GM19035 (cell line): ENCODE data around the gene COL20A1.

Experiments used
- ATAC-seq: cut with Tn5 transposase; IDR thresholded peaks from one replicate; pipeline ENCODE4 v1.9.1; 2021; ENCODE audit not compliant: unreplicated experiment

COL20A1 gene

DNA sequence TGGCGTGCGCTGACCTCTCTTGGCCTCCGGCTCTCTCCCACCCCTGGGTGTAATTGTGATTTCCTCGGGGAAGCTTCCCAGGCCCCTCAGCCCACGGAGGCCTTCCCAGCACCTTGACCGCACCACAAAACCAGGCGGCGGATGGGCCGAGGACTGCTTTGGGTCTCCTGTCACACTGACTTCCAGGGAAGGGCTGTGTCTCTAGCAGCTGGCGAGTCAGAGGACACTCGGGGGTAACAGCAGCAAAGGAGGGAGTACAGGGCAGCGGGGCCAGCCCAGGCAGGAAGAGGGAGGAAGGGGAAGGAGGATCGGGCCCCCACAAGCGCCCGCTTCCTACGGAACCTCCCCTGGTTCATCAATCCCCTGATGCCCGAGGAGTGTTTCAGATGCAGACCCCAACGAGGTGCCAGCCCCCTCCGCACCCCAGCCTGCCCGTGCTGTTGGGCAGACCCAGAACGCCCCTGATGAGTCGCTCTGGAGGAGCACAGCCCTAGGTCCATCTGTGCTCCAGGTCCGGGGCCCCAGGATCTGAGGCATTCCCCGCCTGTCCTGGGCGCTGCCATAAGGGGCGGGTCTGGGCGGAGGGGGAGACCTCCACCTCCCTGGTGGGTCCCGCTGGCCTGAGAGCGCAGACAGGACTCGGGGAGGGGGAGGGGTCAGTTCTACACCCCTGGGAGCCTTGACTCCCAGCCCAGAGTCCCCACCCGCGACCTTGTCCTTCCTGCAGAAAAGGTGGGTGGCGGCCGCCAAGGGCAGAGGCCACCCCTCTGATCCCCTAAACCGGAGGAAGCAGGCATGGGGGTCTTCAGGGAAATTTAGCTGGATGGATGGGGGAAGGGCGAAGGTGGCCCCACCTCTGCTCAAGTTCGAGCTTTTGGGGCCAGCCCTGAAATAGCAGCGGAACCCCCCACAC lies 67.2 kb downstream of the COL20A1 start:
- no peak for ATAC-seq

DNA sequence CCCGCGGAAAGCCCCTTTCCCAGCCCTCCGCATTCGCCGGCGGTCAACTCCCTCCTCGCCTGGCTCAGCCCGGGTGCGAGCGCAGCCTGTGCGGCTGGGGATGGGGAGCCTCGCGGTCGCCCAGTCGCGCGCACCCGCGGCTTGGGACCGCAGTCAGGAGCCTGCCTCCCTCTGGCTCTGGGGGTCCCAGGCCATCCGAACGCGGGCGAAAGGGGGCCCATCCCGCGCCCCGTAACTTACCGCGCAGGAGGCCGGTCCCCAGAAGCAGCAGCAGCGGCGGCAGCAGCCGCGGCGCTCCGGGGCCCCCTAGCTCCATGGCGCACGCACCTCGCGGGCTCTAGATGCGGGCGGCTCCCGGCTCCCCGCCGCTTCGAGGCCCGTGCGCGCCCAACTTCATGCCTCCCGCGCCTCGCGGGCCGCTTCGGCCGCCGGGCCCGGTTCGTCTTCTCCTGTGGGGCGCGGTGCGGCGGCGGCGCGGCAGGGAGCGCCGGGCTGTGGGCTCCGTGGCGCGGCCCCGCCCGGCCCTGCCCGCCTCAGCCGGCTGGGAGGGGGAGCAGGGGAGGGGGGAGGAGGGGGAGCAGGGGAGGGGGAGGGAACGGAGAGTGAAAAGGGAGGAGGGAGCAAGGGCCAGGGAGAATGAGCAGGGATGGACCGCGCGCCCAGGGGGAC lies 68.0 kb downstream of the COL20A1 start, which contains the start of gene CHRNA4:
Gene CHRNA4 (minus strand): TSS at position 500 of the 669 bp plus-strand sequence. CDS start 184 bp downstream, at position 316.
- ATAC-seq: no peak

DNA sequence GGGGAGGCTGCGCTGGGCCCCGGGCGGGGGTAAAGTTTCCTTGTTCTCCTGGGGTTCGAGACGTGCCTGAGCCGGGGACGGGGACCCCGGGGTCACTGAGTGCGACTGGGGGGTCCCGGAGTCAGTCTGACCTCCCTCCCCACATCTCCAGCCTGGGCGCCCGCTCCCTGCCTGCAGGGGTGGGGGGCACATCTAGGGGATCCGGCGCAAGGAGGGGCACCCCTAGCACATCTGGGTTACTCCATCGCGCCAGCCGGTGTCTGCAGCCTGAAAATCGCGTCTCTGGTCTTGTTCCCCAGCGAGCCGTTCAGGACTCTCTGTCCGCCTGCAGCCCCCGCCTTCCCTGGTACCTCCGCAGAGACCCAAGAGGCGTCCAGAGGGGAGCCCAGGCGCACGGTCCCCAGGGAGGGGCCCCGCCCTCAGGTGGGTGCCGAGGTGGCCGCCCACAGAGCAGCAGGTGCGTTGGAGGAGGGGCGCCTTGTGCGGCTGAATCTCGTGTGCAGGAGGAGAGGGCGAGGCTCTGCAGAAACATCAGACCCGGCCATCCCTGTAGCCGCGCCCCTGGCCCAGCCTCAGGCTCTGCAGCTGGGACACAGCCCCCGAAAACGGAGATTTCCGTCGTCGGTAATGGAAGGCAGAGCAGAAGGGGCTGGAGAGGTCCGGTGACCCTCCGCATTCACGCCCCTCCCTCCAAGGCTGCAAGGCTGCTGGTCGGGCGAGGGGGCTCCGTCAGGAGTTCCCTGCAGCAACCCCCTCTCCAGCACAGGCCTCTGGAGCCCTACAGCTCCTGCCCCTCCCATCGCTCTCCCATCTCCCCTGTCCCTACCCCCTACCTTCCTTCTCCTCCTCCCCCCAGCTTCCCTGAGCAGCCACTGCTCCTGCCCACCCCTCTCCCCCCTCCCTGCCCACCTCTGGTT lies 68.8 kb downstream of the COL20A1 start:
- no peak for ATAC-seq

DNA sequence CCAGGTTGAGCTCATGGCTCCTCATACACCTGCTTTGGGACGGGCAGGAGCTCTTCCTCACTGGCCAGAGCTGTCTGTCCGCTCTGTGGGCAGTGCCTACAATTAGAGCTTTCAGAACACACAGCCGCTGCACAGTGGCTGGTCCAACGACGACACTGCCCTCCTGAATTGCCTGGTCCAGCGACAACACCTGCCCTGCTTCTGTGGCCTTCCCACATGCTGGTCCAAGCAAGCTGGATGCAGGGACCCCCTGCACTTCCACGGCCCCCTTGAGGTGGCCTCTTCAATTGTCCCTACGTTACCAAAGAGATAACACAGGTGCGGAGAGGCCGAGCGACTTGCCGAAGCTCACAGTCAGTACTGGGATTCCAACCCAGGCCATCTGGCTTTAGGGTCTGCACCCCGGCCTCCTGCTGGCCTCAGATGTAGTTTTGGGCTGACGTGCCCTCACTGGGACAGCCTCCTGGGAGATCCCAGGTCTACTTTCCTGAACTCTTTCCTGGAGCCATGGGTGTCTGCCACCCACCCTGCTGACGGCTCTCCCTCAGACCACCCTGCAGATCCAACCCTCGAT lies 69.5 kb downstream of the COL20A1 start:
- ATAC-seq: no peak

DNA sequence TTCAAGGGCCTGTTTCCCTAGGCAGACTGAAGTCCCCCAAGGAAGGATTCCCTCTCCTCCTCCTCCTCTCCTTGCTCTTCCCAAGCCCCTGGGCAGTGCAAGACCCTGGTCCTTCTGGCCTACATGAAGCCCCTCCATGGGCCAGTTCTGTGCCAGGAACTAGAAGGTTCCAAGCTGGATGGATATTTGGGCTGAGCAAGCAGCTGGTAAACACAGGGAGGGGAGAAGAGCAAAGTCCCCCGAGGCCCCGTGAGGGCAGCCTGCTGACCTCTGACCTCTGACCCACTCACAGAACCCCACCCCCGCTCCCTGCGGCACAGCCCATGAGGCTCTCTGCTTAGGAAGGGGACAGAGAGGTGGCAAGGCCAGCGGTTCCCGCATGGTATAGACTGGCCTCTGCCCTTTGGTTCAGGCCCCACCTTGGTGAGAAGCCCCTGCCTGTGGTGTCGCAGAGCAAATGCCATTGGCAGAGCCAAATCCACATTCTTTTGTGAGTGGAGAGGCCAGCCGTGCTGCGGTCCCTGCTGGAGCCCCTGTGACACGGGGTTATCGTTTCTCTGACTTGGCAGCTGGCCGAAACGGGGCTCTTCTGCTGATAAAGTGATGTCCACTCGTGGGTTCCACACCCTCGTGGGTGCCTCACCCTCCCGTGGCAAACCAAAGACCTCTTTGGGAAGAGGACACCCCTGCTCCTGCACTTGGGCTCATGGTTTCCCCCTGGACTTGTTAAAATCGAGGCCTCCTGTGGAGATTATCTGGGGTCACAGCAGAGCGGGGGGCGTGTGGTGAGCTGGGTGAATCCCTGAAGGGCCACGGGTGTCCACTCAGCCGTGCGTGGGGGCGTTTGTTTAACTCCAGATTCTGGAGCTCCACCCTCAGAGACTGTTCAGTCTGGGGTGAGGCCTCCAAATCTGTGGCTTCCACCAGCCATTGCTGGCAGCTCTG lies 70.3 kb downstream of the COL20A1 start:
- no peak for ATAC-seq

DNA sequence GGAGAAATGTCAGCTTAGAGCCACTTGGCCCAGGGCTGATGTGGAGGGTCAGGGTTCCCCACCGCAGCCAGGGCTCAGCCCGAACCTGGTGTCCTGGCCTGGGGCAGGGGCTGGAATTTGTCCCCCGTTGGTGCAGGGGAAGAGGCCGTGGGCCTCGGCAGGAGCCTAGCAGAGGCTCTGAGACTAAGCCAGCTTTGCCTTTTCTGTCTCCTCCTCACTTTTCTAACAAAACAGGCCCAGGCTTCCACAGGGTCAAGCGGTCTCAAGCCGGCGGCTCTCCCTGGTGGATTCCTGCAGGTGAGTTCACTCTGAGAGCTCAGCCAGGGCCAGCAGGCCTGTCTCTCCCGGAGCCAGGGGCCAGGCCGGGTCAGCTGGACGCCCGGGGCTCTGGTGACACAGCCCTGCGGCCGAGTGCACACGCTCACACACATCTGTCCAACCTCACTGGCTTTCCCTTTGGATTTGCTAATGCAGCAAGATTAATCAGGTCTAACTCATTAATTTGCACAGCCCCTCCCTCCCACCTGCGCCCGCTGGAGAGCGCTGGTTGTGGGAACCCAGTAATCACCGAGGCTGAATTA lies 71.1 kb downstream of the COL20A1 start:
- no peak for ATAC-seq

DNA sequence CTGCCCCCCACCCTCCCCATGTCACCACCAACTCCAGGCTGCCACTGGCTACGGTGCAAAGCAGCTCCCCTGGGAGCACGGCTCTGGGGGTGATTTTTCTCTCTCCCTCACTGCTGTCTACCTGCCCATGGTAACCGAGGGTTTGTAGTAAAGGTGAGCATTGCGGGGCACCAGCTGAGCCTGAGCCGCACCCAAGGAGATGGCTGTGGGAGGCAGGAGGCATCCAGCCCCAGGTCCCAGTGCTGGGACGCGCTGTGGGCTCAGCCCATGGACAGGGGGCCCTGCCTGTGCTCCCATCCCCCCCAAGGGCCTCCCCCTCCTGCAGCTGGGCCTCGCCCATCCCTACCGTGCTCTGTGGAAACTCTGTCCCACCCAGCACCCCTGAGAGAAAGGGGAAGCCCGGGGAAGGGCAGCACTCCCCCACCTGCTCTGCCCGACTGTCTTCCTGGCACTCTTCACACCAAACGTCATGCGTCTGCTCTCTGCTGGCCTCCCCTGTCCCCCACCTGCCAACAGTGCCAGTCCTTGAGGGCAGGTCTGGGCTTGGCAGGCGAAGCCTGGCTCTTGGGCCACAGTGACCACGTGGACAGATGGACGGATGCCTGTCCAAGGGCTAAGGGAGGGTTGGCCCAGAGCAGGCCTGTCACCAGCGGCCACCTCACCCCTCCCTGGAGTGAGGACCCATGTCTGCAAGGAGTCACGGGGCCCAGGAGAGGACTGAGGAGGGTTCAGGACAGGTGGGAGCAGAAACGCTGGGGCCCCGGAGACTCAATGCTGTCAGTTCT lies 72.0 kb downstream of the COL20A1 start:
- ATAC-seq: no peak

DNA sequence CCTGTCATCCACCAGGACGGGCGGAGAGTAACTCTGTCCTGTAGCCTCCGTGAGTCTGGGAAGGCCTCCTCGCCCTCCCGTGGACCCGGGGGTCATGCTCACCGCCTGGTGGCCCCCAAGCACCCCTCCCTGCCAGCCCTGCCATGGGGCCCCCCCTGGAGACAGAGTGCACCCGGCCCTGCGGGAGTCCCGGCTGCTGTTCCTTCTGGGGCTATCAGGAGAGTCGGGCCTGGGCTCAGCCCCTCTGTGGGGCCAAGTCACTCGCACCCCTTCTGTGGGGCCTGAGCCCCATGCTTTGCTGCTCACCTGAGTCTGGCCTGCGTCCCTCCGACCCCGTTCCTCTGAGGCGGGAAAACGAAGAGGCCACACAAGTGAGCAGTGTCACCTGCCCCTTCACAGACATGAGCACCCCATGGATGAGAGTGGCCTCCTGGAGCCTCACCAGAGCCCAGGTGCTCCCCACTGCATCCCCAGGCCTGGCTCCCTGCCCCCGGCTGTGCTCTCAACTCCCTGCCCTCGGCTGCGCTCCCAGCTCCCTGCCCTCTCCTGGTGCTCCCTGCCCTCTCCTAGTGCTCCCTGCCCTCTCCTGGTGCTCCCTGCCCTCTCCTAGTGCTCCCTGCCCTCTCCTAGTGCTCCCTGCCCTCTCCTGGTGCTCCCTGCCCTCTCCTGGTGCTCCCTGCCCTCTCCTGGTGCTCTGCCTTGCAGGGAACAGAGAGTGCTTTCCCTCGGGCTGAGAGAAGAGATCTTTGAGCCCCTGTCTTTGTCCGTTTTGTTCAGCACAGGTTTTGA lies 72.8 kb downstream of the COL20A1 start:
- ATAC-seq: no peak

DNA sequence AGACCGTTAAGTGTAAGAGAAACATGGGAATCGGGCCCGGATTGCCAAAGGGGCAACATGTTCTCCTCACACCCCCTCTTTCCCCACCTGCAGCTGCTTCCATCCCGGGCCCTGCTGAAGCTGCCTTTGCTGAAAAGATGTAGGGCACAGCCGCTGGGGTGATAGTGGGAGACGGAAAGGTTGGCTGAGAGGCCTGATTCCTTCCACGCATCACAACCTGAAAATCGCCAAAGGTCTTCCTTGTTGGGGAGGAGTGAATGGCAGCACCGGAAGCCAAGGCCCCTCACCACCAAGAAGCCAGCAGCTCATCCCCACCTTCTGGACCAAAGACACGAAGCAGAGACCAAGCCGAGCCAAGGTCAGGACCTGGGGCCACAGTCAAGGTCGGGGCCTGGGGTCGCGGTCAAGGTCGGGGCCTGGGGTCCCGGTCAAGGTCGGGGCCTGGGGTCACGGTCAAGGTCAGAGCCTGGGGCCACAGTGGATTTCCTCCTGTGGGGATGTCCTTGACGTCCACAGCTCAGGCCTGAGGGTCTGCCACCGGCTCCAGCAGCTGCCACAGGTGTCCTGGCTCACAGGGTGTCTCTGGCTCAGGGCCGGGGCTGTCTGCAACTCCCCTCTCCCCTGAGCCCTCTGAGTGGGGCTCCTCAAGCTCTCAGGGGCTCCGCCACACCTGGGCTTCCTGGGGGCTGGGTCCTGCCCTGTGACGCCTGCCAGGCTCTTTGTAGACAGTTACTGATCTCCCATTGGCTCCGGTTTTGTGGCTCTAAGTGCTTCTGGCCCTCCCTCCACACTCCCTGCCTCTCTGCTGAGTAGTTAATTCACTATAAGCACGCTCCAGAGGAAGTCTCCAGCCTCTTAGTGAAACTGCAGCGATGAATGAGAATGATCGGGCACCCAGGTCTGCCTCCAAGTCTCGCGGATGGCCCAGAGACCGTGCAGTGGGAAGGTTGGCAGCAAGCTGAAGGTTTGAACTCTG lies 73.7 kb downstream of the COL20A1 start:
- ATAC-seq: no peak

DNA sequence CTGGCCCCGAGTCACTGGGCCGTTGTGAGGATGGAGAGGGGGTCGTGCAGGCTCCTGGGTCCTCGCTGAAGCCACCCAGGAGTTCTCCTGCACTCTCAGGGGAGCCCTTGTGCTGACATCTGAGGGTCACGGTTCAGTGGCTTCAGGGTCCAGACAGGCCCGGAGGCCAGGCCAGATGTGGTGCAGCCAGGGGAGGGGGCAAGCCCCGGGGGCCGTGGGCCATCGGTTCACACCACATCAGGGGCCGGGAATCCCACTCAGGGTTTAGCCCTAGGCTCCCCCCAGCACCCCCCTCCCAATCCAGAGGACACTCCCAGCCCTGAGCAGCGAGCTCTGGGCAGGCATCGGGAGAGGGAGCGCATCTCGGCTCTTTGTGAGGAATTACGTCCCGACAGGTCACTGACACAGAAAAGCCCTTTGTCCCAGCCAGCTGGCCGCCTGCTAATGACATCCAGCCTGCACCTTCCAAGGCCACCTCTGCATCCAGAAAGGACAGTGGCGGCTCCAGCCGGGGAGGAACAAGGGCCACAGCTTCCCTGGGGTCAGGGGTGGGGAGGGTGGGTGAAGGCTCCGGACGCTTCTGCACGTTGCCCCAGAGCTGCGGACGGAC lies 74.6 kb downstream of the COL20A1 start:
- ATAC-seq: no peak

DNA sequence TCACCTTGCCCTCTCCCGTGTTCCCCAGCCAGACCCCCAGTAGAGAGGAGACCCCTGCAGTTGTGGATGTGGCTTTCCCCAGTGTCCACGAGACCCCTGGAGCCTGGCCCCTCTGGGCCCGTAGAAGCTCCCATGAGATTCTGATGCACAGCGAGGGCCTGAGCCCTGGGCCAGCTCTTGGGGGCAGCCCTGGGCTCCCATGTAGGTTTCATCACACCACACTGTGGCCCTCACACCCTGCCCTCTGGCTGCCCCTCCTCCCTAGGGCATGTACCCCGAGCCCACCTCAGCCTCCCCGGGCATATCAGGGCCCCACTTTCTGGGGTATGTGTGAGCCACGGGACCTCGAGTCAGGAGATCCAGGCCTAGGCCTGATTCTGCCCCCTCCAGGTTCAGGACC lies 75.2 kb downstream of the COL20A1 start:
- ATAC-seq: no peak

DNA sequence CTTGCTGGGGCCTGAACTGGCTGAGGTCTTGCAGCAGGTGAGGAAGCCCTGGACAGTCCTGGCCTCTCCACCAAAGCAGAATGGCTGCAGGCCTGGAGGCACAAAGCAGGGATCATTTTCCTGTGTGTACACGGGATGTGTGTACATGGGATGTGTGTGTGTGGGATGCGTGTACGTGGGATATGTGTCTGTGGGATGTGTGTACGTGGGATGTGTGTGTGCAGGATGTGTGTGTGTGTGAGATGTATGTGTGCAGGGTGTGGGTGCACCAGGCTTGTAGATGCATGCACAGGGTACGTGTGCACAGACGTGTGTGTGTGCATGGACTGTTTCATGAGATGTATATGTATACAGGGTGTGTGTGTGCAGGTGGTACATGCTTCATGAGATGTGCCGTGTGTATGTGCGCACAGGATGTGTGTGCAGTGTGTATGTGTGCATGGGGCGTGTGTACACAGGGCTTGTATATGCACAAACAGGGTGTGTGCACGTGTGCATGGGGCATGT lies 76.1 kb downstream of the COL20A1 start:
- ATAC-seq: no peak

DNA sequence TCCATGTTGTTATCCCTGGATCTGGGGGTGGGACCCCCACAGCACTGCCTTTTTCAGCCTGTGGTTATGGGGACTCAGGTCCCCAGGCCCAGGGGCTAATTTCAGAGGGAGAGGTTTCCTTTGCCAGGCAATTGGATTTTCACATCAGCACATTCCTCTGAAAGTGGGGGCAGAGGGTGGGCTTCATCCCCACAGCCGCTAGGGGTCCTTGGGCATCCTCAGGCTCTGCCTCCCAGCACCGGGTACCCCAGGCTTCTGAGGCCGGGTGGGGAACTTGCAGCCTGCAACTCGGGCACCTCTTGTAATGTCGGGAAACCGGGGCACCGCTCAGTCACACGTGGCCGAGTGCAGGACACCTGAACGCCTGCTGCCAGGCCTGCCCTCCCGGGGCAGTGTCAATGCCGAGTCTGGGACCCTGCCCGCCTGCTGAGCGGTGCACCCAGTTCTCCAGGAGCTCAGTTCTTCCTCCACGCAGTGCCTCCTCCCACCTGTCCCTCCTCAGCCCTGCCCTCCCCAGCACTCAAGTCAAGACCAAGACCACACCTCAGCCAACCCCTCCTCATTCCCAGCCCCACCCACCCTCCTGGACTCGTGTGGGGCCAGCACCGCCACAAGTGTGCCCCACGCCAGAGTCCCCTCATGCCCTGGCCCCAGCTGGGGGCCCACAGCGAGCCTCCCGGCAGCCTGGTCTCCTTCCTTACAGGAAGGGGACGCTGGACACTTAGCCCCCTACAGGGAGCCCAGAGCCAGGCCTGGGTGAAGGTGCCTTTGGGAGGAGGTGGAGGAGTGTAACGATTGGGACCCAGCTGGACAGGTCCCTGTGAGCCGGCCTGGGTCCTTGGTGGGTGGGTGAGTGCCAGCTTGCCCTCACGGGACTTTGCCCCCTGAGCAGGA lies 77.0 kb downstream of the COL20A1 start:
- no peak for ATAC-seq

DNA sequence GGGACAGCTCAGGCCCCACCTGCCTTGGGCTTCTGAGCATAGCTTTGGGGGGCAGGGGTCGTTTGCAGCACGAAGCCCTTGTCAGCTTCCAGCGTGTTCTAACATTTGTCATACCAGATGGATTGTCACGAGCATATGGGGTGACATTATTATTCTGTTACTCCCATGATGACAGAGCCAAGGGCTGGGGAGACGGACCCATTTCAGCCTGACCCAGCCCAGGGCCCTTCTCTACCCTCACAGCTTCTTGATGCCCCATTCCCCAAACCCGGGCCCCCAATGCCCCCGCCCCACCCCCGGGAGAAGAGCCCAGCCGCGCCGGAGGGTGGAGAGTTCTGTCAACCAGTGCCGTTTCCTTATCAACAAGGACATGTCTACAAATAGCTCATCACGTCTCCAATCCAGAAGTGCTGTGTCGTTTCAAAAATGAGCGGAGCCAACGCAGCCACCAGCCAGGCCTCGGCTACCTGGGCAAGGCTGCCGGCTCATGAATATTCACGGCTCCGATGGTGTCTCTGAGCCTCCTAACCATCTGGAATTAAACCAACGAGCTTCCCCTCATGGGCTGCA lies 77.7 kb downstream of the COL20A1 start:
- ATAC-seq: no peak
